Measurements from ENCODE around the gene CD99L2. TPM values are rescaled to one million over a fixed set of nuclear protein-coding genes. Genes with fewer than 3 reads are reported as not detected.
A peak's percentile ranks its signal among the peaks of the same experiment; 100 is the strongest.

Gene CD99L2
- polyA plus RNA-seq, 1 donor, result 21.7 TPM

DNA sequence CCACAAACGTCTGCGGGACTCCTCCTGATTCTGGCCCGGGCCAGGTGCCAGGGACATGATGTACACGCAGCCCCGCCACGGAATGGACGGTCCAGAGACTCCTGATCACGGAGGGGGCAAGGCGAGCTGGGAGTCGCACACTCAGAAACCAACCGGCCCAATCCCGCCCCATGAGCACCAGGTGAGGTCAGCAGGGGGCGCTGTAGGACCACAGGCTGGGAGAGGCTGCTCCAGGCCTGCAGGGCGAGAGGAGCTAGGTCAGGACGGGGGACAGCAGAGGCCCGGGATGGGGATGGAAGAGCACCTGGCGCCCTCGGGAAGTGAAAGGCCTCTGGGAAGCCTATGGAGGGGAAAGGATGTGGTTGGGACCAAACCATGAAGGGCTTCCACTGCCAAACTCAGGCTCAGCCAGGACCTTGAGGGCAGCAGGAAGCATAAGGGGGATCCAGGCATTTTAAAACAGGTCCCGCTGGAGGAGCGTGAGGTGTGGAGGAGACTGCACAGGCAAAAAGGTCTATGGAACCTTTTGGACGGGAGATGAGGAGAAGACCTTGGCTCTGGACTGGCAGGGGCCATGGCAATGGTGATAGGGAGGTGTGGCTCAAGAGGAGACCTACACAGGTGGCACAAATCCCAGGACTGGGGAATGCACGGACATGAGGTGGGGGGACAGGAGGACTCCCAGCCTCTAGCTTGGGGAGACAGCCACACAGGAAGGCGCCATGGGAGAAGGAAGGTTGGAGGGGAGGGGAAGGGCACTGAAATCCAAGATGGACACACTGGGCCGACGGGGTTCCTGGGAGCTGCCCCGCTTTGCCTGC, 126.1 kb downstream of the CD99L2 start:
- H3K4me1 ChIP-seq (ENCODE audit: control insufficient read depth, insufficient read depth, low read length), result no peaks in the 10 kb centered on the region
- peaks cover 10% of the 10 kb centered on the region for H3K36me3 ChIP-seq (ENCODE audit: control insufficient read depth, insufficient read depth, low read length)
- H3K9me3 ChIP-seq (ENCODE audit: control insufficient read depth, low read depth, low read length), result no peaks in the 10 kb centered on the region
- DNase-seq, result peak; percentile 18 to 38
- WGBS (ENCODE audit: insufficient coverage, low lambda C conversion rate), result no CpG with 5 or more reads among the region's 26 CpGs
- no peaks in the 10 kb centered on the region for H3K27me3 ChIP-seq (ENCODE audit: control insufficient read depth, insufficient read depth, low read length)
- H3K4me3 ChIP-seq (ENCODE audit: low read length), result no peak overlapping the region
- no peak overlapping the region for H3K27ac ChIP-seq (ENCODE audit: low read length)

DNA sequence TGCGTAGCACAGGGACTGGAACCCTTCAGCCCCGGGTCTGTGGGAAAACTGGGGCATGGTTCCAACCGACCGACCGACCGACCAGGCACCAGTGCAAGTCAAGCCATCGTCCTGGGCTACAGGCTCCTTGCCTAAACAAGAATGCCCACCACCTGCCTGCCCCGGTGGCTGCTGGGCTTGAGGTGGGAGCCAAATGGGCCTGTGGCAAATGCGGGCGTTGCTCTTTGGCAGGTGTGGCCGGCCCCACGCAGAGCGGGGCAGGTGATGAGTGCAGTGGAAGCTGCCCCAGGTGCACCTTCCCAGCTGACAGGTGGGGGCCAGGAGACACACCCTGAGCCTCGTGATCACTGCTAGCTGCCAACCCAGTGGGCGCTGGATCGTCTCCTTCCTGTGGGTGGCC, 127.4 kb downstream of the CD99L2 start:
- H3K4me3 ChIP-seq (ENCODE audit: low read length), result no peak overlapping the region
- no peaks in the 10 kb centered on the region for H3K27me3 ChIP-seq (ENCODE audit: control insufficient read depth, insufficient read depth, low read length)
- no peaks in the 10 kb centered on the region for H3K4me1 ChIP-seq (ENCODE audit: control insufficient read depth, insufficient read depth, low read length)
- no peak for DNase-seq
- H3K9me3 ChIP-seq (ENCODE audit: control insufficient read depth, low read depth, low read length), result no peaks in the 10 kb centered on the region
- H3K27ac ChIP-seq (ENCODE audit: low read length), result no peak overlapping the region
- no CpG with 5 or more reads among the region's 16 CpGs for WGBS (ENCODE audit: insufficient coverage, low lambda C conversion rate)
- H3K36me3 ChIP-seq (ENCODE audit: control insufficient read depth, insufficient read depth, low read length), result peaks cover 10% of the 10 kb centered on the region

DNA sequence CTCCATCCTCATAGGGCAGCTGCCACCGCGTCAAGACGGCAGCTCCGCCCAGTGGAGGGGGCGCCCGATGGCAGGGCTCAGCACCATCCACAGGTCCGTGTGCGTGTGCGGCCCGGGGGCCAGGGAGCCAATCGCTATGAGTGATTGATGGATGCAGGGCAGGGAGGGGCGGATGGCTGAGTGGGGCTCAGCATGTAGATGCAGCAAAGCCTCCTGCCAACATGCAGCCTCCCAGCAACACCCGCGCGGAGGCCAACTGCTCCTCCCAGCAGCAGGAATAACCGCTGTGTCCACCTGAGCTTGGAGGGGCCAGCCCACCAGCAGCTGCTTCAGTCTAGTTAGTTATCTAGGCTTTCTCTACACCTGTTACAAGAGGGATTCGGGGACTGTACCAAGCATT, 127.8 kb downstream of the CD99L2 start:
- H3K36me3 ChIP-seq (ENCODE audit: control insufficient read depth, insufficient read depth, low read length), result peaks cover 10% of the 10 kb centered on the region
- WGBS (ENCODE audit: insufficient coverage, low lambda C conversion rate), result no CpG with 5 or more reads among the region's 17 CpGs

DNA sequence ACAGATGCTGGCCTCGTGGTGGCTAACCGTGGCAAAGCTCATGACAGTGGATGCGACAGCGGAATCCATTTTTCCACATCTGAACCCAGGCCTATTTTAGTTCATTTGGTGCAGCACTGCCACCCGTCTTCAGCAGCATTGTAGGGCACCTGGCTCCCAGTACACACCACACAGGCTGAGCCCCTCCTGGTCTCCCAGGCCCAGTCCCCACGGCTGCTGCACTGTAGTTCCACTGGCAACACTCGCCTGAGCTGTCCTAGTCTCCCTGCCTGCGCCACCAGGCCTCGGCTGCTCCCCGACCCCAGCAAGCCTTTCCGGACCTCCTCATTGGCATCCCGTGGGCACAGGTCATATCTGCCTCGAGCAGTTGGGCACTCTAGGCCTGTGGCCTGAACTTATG, 129.1 kb downstream of the CD99L2 start:
- H3K36me3 ChIP-seq (ENCODE audit: control insufficient read depth, insufficient read depth, low read length), result peaks cover 8% of the 10 kb centered on the region
- no peak overlapping the region for H3K4me3 ChIP-seq (ENCODE audit: low read length)
- no peak overlapping the region for H3K27ac ChIP-seq (ENCODE audit: low read length)
- no CpG with 5 or more reads among the region's 13 CpGs for WGBS (ENCODE audit: insufficient coverage, low lambda C conversion rate)
- no peaks in the 10 kb centered on the region for H3K9me3 ChIP-seq (ENCODE audit: control insufficient read depth, low read depth, low read length)
- H3K4me1 ChIP-seq (ENCODE audit: control insufficient read depth, insufficient read depth, low read length), result no peaks in the 10 kb centered on the region
- no peaks in the 10 kb centered on the region for H3K27me3 ChIP-seq (ENCODE audit: control insufficient read depth, insufficient read depth, low read length)
- no peak for DNase-seq

More for the DNA sequence above, 127.8 kb downstream of the CD99L2 start:
- no peaks in the 10 kb centered on the region for H3K9me3 ChIP-seq (ENCODE audit: control insufficient read depth, low read depth, low read length)
- H3K4me3 ChIP-seq (ENCODE audit: low read length), result no peak overlapping the region
- no peaks in the 10 kb centered on the region for H3K27me3 ChIP-seq (ENCODE audit: control insufficient read depth, insufficient read depth, low read length)
- no peak for DNase-seq
- no peaks in the 10 kb centered on the region for H3K4me1 ChIP-seq (ENCODE audit: control insufficient read depth, insufficient read depth, low read length)
- H3K27ac ChIP-seq (ENCODE audit: low read length), result no peak overlapping the region

DNA sequence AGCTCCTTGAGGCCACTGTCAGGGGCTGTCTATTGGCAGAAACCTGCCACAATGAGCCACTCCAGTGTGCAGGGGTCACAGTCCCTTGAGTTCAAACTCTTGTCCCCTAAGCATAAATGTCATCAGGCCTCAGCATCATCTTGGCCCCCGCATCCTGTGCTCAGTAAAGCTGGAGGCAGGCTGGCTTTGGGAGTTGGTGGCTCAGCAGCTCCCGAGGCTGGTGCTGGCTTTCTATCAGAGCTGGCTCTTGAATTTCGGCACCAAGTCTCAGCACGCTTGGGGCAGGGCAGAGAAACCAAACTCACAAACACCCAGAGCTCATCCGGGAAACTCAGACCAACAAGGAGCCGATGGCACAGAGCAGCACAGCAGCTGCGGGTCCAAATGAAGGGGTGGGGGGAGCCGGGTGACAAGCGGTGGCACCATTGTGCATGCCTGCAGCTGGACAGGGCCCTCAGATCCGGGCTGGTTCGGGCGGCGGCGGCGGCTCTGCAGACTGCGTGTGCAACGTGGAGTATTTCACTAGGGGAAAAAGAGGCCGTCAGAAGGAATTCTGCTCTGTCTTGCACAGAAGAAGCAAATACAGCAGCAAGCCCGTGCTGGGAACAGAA, 129.8 kb downstream of the CD99L2 start:
- no peak for DNase-seq
- Histone ChIP-seq H3K4me3 (ENCODE audit: low read length) (no peak overlapping the region), H3K4me1 (ENCODE audit: control insufficient read depth, insufficient read depth, low read length) (no peaks in the 10 kb centered on the region), H3K36me3 (ENCODE audit: control insufficient read depth, insufficient read depth, low read length) (peaks cover 8% of the 10 kb centered on the region), H3K27me3 (ENCODE audit: control insufficient read depth, insufficient read depth, low read length) (no peaks in the 10 kb centered on the region), H3K9me3 (ENCODE audit: control insufficient read depth, low read depth, low read length) (no peaks in the 10 kb centered on the region), H3K27ac (ENCODE audit: low read length) (no peak overlapping the region)
- no CpG with 5 or more reads among the region's 19 CpGs for WGBS (ENCODE audit: insufficient coverage, low lambda C conversion rate)

DNA sequence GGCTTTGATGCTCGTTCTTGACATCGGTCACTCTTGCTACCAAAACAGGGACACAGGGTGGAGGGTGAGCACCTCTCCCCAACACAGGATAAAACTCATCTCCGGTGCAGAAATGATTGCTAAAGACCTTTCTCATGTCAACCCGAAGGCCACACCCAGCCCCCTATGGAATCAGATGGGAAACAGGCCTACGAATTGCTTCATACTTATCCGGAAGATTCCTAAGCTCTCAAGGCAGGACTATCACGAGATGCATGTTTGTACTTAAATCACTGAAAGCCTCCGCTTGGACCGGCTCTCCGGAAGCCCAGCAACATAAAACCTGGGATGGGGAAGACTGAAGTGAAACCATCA, 130.4 kb downstream of the CD99L2 start:
- no peak overlapping the region for H3K27ac ChIP-seq (ENCODE audit: low read length)
- no CpG with 5 or more reads among the region's 10 CpGs for WGBS (ENCODE audit: insufficient coverage, low lambda C conversion rate)
- H3K36me3 ChIP-seq (ENCODE audit: control insufficient read depth, insufficient read depth, low read length), result peaks cover 8% of the 10 kb centered on the region
- DNase-seq, result no peak
- H3K9me3 ChIP-seq (ENCODE audit: control insufficient read depth, low read depth, low read length), result no peaks in the 10 kb centered on the region
- no peak overlapping the region for H3K4me3 ChIP-seq (ENCODE audit: low read length)
- no peaks in the 10 kb centered on the region for H3K4me1 ChIP-seq (ENCODE audit: control insufficient read depth, insufficient read depth, low read length)
- H3K27me3 ChIP-seq (ENCODE audit: control insufficient read depth, insufficient read depth, low read length), result no peaks in the 10 kb centered on the region

DNA sequence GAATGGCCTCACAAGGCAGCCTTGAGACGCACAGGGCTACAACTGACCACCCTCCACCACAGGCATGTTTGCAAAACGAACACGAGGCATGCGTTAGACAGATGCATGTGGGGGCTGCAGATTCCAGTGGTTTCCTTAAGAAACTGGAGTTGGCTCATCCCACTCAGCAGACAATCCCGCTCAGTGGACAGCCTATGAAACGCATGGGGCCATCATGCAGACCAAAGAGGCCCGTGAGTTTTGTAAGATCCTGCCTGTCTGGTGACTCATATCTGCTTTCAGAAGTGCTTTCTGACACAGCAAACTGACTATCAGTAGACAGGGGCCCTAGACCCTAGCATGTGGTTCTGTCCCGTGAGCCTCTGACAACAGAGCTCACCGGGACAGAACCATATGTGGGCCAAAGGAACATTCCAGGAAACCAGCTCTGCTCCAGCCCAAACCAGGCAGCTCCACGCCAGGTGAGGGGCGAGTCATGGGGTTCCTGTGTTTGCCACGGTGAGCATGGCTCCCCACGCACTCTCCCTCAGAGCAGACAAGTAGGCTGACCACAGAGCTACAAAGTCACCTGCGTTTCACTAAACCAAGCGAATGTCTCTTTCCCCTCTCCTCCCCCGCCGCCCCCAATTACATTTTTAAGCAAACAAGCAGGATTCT, 130.9 kb downstream of the CD99L2 start:
- peaks cover 8% of the 10 kb centered on the region for H3K36me3 ChIP-seq (ENCODE audit: control insufficient read depth, insufficient read depth, low read length)
- H3K27ac ChIP-seq (ENCODE audit: low read length), result no peak overlapping the region
- H3K27me3 ChIP-seq (ENCODE audit: control insufficient read depth, insufficient read depth, low read length), result no peaks in the 10 kb centered on the region
- H3K4me3 ChIP-seq (ENCODE audit: low read length), result no peak overlapping the region
- H3K4me1 ChIP-seq (ENCODE audit: control insufficient read depth, insufficient read depth, low read length), result no peaks in the 10 kb centered on the region
- DNase-seq, result no peak
- no peaks in the 10 kb centered on the region for H3K9me3 ChIP-seq (ENCODE audit: control insufficient read depth, low read depth, low read length)
- no CpG with 5 or more reads among the region's 17 CpGs for WGBS (ENCODE audit: insufficient coverage, low lambda C conversion rate)

DNA sequence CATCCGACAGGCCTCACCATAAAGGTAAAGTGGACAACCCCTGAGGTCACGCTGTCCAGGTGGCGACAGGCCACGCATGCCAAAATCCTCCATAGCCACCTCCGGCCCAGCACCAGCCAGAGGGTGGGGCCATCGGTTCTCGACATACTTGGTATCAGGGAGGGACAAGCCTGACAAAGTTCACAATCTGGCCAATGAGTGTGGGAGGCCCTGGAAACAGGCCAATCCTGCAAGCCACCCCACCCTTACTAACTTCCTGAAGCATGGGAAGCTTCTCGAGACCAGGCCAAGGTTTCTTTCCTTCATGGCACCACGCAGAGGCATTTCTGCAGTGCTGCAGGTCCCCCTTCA, 131.4 kb downstream of the CD99L2 start:
- Histone ChIP-seq H3K9me3 (ENCODE audit: control insufficient read depth, low read depth, low read length) (no peaks in the 10 kb centered on the region), H3K4me3 (ENCODE audit: low read length) (no peak overlapping the region), H3K27me3 (ENCODE audit: control insufficient read depth, insufficient read depth, low read length) (no peaks in the 10 kb centered on the region), H3K27ac (ENCODE audit: low read length) (no peak overlapping the region), H3K4me1 (ENCODE audit: control insufficient read depth, insufficient read depth, low read length) (no peaks in the 10 kb centered on the region), H3K36me3 (ENCODE audit: control insufficient read depth, insufficient read depth, low read length) (peaks cover 8% of the 10 kb centered on the region)
- no peak for DNase-seq
- WGBS (ENCODE audit: insufficient coverage, low lambda C conversion rate), result no CpG with 5 or more reads among the region's 9 CpGs

DNA sequence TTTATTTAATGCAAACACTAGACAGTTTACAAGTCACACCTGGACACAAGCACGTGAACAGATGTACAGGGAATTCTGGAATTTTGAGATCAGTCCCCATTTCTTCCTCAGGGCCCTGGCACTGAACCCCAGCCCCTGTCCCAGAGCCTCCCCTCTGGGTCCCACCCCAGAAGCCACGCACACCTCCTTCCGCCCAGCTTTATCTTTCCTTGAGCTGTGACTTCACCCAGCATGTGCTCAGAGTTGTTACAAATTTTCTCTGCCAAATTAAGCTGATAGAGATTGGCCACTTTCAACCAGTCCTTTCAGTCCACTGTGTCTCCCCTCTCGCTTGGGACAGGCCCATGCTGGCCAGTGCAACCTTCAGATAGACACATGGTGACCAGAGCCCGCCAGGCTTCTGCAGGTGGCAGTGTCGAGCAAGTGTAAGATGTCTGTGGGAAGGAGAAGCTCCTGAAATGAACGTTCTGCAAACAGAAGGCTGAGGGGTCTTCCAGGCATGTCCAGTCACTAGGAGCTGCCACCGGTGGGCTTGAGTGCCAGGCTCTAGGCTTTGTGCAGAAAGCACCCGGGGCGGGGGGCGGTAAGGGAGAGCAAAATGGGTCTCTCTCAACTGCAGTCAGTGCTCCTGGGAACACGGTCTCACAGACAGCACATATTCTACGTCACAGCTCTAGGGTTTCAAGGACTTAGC, 132.0 kb downstream of the CD99L2 start:
- Histone ChIP-seq H3K4me1 (ENCODE audit: control insufficient read depth, insufficient read depth, low read length) (no peaks in the 10 kb centered on the region), H3K27ac (ENCODE audit: low read length) (no peak overlapping the region), H3K4me3 (ENCODE audit: low read length) (no peak overlapping the region), H3K36me3 (ENCODE audit: control insufficient read depth, insufficient read depth, low read length) (peaks cover 8% of the 10 kb centered on the region), H3K9me3 (ENCODE audit: control insufficient read depth, low read depth, low read length) (no peaks in the 10 kb centered on the region), H3K27me3 (ENCODE audit: control insufficient read depth, insufficient read depth, low read length) (no peaks in the 10 kb centered on the region)
- no peak for DNase-seq
- WGBS (ENCODE audit: insufficient coverage, low lambda C conversion rate), result no CpG with 5 or more reads among the region's 13 CpGs

DNA sequence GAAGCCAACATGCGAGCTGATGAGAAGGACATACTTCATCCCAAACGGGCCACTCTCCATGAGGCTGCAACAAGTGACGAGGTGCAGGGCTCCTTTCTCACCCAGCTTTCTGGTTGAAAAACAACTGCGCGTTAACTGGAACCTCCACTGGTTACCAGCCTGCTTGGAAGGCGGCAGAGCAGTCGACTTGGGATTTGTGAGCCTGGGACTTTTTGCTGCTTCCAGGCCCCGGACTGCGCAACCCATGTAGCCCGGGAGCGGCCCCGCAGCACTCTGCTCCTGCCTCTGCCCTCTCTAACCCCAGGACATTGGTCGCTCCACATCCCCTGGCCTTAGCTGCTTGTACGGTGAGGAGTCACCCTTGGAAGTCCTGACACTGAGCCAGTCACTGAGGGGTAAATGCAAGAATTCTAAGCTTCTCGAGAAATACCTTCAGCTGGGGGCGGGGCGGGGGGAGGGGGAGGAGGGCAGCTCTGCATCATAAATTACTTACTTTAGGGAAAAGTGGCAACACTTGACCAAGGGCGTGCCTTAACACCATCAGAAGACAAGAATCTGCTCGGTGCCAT, 132.6 kb downstream of the CD99L2 start:
- Histone ChIP-seq H3K27ac (ENCODE audit: low read length) (no peak overlapping the region), H3K9me3 (ENCODE audit: control insufficient read depth, low read depth, low read length) (no peaks in the 10 kb centered on the region), H3K4me1 (ENCODE audit: control insufficient read depth, insufficient read depth, low read length) (no peaks in the 10 kb centered on the region), H3K27me3 (ENCODE audit: control insufficient read depth, insufficient read depth, low read length) (no peaks in the 10 kb centered on the region), H3K36me3 (ENCODE audit: control insufficient read depth, insufficient read depth, low read length) (peaks cover 8% of the 10 kb centered on the region), H3K4me3 (ENCODE audit: low read length) (no peak overlapping the region)
- no peak for DNase-seq
- no CpG with 5 or more reads among the region's 19 CpGs for WGBS (ENCODE audit: insufficient coverage, low lambda C conversion rate)
